ENCODE results near the gene HIVEP1. TPM values are rescaled to one million over a fixed set of nuclear protein-coding genes. Genes with fewer than 3 reads are reported as not detected.

The HIVEP1 gene
- total RNA-seq, 1 donor from 2014 or later = 35.7 TPM

- Mint-ChIP-seq H3K27me3 (no peaks in the 10 kb centered on the region), H3K4me1 (ENCODE audit: low read depth) (peaks cover 7% of the 10 kb centered on the region), H3K36me3 (ENCODE audit: insufficient read depth) (peaks cover 34% of the 10 kb centered on the region), H3K4me3 (ENCODE audit: low read depth) (no peak overlapping the region), H3K27ac (no peak overlapping the region), H3K9me3 (ENCODE audit: low read depth) (no peaks in the 10 kb centered on the region)
- TF ChIP-seq CTCF (IDR thresholded peaks at IDR 0.05; ENCODE audit: unreplicated experiment) = no peak
- DNase-seq (ENCODE audit: low spot score, unreplicated experiment) = no peak
Observed at GRCh38 chr6:12017263-12017662, 5.2 kb downstream of the HIVEP1 start.

GRCh38 chr6:12017876-12018401 lies 5.8 kb downstream of the HIVEP1 start:
- Mint-ChIP-seq H3K27ac (no peak overlapping the region), H3K4me3 (ENCODE audit: low read depth) (no peak overlapping the region), H3K4me1 (ENCODE audit: low read depth) (peaks cover 8% of the 10 kb centered on the region), H3K27me3 (no peaks in the 10 kb centered on the region), H3K36me3 (ENCODE audit: insufficient read depth) (peaks cover 34% of the 10 kb centered on the region), H3K9me3 (ENCODE audit: low read depth) (no peaks in the 10 kb centered on the region)
- DNase-seq (ENCODE audit: low spot score, unreplicated experiment) = no peak
- no peak for TF ChIP-seq CTCF (IDR thresholded peaks at IDR 0.05; ENCODE audit: unreplicated experiment)

- no peaks in the 10 kb centered on the region for H3K27me3 Mint-ChIP-seq
- H3K27ac Mint-ChIP-seq = no peak overlapping the region
- TF ChIP-seq CTCF (IDR thresholded peaks at IDR 0.05; ENCODE audit: unreplicated experiment) = no peak
- peaks cover 7% of the 10 kb centered on the region for H3K4me1 Mint-ChIP-seq (ENCODE audit: low read depth)
- no peak overlapping the region for H3K4me3 Mint-ChIP-seq (ENCODE audit: low read depth)
- peaks cover 30% of the 10 kb centered on the region for H3K36me3 Mint-ChIP-seq (ENCODE audit: insufficient read depth)
- DNase-seq (ENCODE audit: low spot score, unreplicated experiment) = no peak
- no peaks in the 10 kb centered on the region for H3K9me3 Mint-ChIP-seq (ENCODE audit: low read depth)
Observed at GRCh38 chr6:12020187-12020791, 8.2 kb downstream of the HIVEP1 start.

- H3K4me1 Mint-ChIP-seq (ENCODE audit: low read depth) = peaks cover 9% of the 10 kb centered on the region
- DNase-seq (ENCODE audit: low spot score, unreplicated experiment) = no peak
- H3K27ac Mint-ChIP-seq = no peak overlapping the region
- H3K27me3 Mint-ChIP-seq = no peaks in the 10 kb centered on the region
- peaks cover 31% of the 10 kb centered on the region for H3K36me3 Mint-ChIP-seq (ENCODE audit: insufficient read depth)
- TF ChIP-seq CTCF (IDR thresholded peaks at IDR 0.05; ENCODE audit: unreplicated experiment) = no peak
- no peak overlapping the region for H3K4me3 Mint-ChIP-seq (ENCODE audit: low read depth)
- H3K9me3 Mint-ChIP-seq (ENCODE audit: low read depth) = peaks cover under 1% of the 10 kb centered on the region
Observed at GRCh38 chr6:12022481-12022880, 10.4 kb downstream of the HIVEP1 start.

- no peaks in the 10 kb centered on the region for H3K27me3 Mint-ChIP-seq
- H3K4me1 Mint-ChIP-seq (ENCODE audit: low read depth) = peaks cover 9% of the 10 kb centered on the region
- H3K36me3 Mint-ChIP-seq (ENCODE audit: insufficient read depth) = peaks cover 32% of the 10 kb centered on the region
- TF ChIP-seq CTCF (IDR thresholded peaks at IDR 0.05; ENCODE audit: unreplicated experiment) = no peak
- no peak overlapping the region for H3K27ac Mint-ChIP-seq
- H3K9me3 Mint-ChIP-seq (ENCODE audit: low read depth) = peaks cover 2% of the 10 kb centered on the region
- DNase-seq (ENCODE audit: low spot score, unreplicated experiment) = no peak
- H3K4me3 Mint-ChIP-seq (ENCODE audit: low read depth) = no peak overlapping the region
Observed at GRCh38 chr6:12022953-12023388, 10.9 kb downstream of the HIVEP1 start.
